ENCODE measurements around the gene GALNTL6. TPM values are rescaled to one million over a fixed set of nuclear protein-coding genes. Genes with fewer than 3 reads are reported as not detected.
"Not testable (repeated sequence)": the region's sequence is repeated elsewhere in the genome, so short reads cannot be mapped to it uniquely, and the experiment has no call there.

GALNTL6 gene
- total RNA-seq, 8 experiments from 2014 or later = 2.4 to 22.2 (median 14.2) TPM

DNA sequence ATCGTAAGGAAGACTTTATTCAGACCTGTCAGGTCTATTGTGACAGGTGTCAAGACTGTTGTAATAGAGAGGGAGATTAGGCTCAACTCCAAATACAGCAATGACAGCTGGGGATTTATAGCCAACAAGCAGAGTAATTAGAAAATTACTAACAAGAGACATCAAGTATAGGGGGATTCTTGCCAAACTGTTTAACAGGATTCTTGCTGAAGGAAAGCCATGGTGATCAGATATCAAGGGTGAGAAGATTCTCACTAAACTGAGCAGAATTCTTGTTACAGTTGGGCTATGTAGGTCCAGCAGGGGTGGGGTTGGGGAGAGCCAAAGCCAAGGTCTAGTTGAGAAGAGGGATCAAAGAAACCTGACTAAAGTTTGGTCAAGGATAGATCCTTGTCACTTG lies 894.4 kb downstream of the GALNTL6 start:
- Histone ChIP-seq H3K4me1 (replicated peaks in 1 of 2) (no peaks in the 10 kb centered on the region), H3K4me3 (no peak overlapping the region), H3K27ac (no peak overlapping the region)
- ATAC-seq (replicated peaks in 6 of 8) = no peak
- in situ Hi-C loops (cut with MboI; ENCODE audit: low pct_unique_long_range_greater_than_20kb in 2 of 9, low sequenced_read_pairs in 9 of 9, unreplicated experiment in 9 of 9) = no loop called here
- 0 to 100% (median 49%) methylated on average over 1 of the region's 1 CpG; no CpG with 5 or more reads in 2 of the 10 experiments for WGBS, 10 experiments

GRCh38 chr4:172708184-172708583 lies 895.0 kb downstream of the GALNTL6 start:
- Histone ChIP-seq H3K4me3 (no peak overlapping the region), H3K4me1 (replicated peaks in 1 of 2) (no peaks in the 10 kb centered on the region), H3K27ac (no peak overlapping the region)
- in situ Hi-C loops (cut with MboI; ENCODE audit: low pct_unique_long_range_greater_than_20kb in 2 of 9, low sequenced_read_pairs in 9 of 9, unreplicated experiment in 9 of 9) = no loop called here
- WGBS, 10 experiments = 0 to 93% (median 72%) methylated on average over 1 to 5 of the region's 5 CpGs; no CpG with 5 or more reads in 3 of the 10 experiments
- ATAC-seq (replicated peaks in 6 of 8) = no peak

DNA sequence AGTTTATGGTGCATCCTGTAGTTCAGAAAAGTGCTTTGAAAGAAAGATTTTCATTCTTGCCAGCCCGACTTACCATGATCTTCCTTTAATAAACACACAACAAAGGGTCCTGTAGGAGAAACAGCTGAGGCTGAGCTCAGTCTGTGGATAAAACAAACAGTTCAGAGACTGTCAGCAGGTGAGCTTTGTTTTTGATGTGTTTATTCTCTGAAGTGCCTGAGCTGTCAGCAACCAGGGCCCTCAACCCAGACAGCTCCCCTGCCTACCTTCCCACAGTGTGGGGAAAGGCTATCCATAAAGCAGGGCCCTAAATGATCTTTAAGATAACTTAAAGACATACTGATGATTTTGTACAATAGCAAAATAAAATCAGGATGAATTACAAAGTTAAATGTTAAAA lies 896.2 kb downstream of the GALNTL6 start:
- in situ Hi-C loops (cut with MboI; ENCODE audit: low pct_unique_long_range_greater_than_20kb in 2 of 9, low sequenced_read_pairs in 9 of 9, unreplicated experiment in 9 of 9) = no loop called here
- no peak for ATAC-seq (replicated peaks in 6 of 8)
- no peak overlapping the region for H3K4me3 ChIP-seq
- H3K4me1 ChIP-seq (replicated peaks in 1 of 2) = no peaks in the 10 kb centered on the region
- no peak overlapping the region for H3K27ac ChIP-seq
- 0 to 25% (median 6%) methylated on average over 1 of the region's 1 CpG; no CpG with 5 or more reads in 4 of the 10 experiments for WGBS, 10 experiments

DNA sequence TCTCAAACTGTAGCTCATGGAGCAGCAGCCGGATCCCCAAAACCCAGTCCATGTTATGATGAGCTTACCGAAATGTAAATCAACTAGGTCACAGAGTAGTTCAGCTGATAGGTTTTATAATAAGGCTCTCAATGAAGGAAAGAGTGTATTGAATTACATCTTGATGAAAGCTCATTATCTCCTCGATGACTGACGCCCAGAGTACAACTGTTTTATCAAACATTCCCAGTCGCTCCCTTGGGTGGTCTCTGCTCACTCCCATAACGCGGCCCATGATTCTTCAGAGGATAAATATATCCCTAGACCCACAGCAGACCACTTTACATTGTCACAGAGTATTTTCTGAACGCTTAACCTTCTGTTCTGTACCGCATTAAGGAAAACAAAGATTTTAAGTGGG lies 903.1 kb downstream of the GALNTL6 start:
- WGBS, 10 experiments = 19 to 92% (median 60%) methylated on average over 1 to 9 of the region's 9 CpGs; no CpG with 5 or more reads in 2 of the 10 experiments

DNA sequence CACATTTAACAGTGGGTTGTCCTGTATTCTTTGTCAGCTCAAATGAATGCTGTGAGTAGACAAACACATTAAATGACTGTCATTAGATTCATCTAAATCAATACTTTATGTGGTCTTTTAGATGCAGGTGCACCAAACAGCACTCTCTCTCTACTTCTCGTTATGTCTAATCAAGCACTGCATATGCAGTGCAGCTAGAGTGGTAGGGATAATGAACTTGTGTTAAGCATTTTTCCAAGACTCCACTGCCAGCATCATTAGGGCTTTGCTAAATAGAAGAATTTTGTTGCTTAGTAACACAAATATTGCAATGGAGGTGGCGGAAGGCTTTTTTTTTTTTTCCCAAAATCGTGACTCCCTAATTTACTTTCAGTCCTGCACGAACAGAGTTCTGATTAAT lies 908.5 kb downstream of the GALNTL6 start:
- H3K4me3 ChIP-seq = no peak overlapping the region
- 12 to 83% (median 61%) methylated on average over 2 to 4 of the region's 4 CpGs; no CpG with 5 or more reads in 2 of the 10 experiments for WGBS, 10 experiments
- in situ Hi-C loops (cut with MboI; ENCODE audit: low pct_unique_long_range_greater_than_20kb in 2 of 9, low sequenced_read_pairs in 9 of 9, unreplicated experiment in 9 of 9) = no loop called here
- no peak overlapping the region for H3K27ac ChIP-seq
- ATAC-seq (replicated peaks in 6 of 8) = peak in 2 of 8 experiments; percentile 32 to 79
- peaks cover 0 to 5% of the 10 kb centered on the region in 2 donors for H3K4me1 ChIP-seq (replicated peaks in 1 of 2)

More for the DNA sequence above, 903.1 kb downstream of the GALNTL6 start:
- H3K4me3 ChIP-seq = no peak overlapping the region
- in situ Hi-C loops (cut with MboI; ENCODE audit: low pct_unique_long_range_greater_than_20kb in 2 of 9, low sequenced_read_pairs in 9 of 9, unreplicated experiment in 9 of 9) = no loop called here
- no peak for ATAC-seq (replicated peaks in 6 of 8)
- H3K4me1 ChIP-seq (replicated peaks in 1 of 2) = no peaks in the 10 kb centered on the region
- H3K27ac ChIP-seq = no peak overlapping the region

GRCh38 chr4:172725581-172725980 lies 912.4 kb downstream of the GALNTL6 start:
- in situ Hi-C loops (cut with MboI; ENCODE audit: low pct_unique_long_range_greater_than_20kb in 2 of 9, low sequenced_read_pairs in 9 of 9, unreplicated experiment in 9 of 9) = no loop called here
- Histone ChIP-seq H3K27ac (no peak overlapping the region), H3K4me3 (no peak overlapping the region), H3K4me1 (replicated peaks in 1 of 2) (peaks cover 0 to 5% of the 10 kb centered on the region in 2 donors)
- 3 to 100% (median 55%) methylated on average over 2 to 3 of the region's 3 CpGs for WGBS, 10 experiments
- no peak for ATAC-seq (replicated peaks in 6 of 8)

DNA sequence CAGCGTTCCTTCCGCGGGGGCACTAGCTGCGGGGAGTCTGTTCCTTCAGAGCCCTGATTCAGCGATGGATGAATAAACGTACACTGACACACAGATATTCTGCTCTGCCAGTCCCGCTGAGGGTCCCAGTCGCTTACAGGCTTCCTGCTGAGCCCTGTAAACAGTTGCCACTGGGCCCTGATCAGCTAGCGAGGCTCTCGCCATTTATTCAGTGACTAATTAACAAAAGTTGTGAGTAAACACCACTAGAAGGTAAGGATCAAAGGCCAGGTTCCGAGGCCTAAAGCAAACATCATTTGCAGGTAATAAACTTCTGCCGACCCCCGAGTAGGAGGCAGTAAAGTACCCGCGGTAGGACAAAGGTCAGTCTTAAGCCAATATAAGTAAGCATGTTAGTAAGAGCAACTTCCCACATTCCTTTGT lies 912.8 kb downstream of the GALNTL6 start:
- no peak for ATAC-seq (replicated peaks in 6 of 8)
- no peak overlapping the region for H3K4me3 ChIP-seq
- H3K27ac ChIP-seq = no peak overlapping the region
- in situ Hi-C loops (cut with MboI; ENCODE audit: low pct_unique_long_range_greater_than_20kb in 2 of 9, low sequenced_read_pairs in 9 of 9, unreplicated experiment in 9 of 9) = no loop called here
- peaks cover 0 to 5% of the 10 kb centered on the region in 2 donors for H3K4me1 ChIP-seq (replicated peaks in 1 of 2)
- WGBS, 10 experiments = 11 to 83% (median 44%) methylated on average over 2 to 14 of the region's 15 CpGs; no CpG with 5 or more reads in 2 of the 10 experiments

DNA sequence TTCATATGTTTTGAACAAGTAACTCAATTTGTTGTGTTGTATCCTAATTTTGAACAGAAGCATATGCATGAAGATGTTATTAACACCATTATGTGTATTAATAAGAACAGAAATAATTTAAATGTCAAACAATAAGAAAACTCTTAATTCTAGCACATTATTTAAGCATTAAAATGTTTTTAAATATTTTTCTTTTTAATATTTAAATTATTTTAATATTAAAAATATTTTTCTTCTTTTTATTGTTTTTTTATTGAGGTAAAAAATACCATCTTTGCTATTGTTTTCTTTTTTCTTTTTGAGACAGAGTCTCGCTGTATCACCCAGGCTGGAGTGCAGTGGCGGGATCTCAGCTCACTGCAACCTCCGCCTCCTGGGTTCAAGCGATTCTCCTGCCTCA lies 914.4 kb downstream of the GALNTL6 start:
- no peak for ATAC-seq (replicated peaks in 6 of 8)
- 26 to 100% (median 93%) methylated on average over 3 to 4 of the region's 4 CpGs; no CpG with 5 or more reads in 2 of the 10 experiments for WGBS, 10 experiments
- in situ Hi-C loops (cut with MboI; ENCODE audit: low pct_unique_long_range_greater_than_20kb in 2 of 9, low sequenced_read_pairs in 9 of 9, unreplicated experiment in 9 of 9) = no loop called here
- Histone ChIP-seq H3K27ac (no peak overlapping the region), H3K4me1 (replicated peaks in 1 of 2) (no peaks in the 10 kb centered on the region), H3K4me3 (no peak overlapping the region)

GRCh38 chr4:172733645-172734044 lies 920.4 kb downstream of the GALNTL6 start:
- H3K4me3 ChIP-seq; H3K4me1 ChIP-seq (replicated peaks in 1 of 2); ATAC-seq (replicated peaks in 6 of 8); in situ Hi-C loops (cut with MboI; ENCODE audit: low pct_unique_long_range_greater_than_20kb in 2 of 9, low sequenced_read_pairs in 9 of 9, unreplicated experiment in 9 of 9); H3K27ac ChIP-seq: not testable (repeated sequence)
- WGBS, 10 experiments = 58 to 100% (median 98%) methylated on average over 1 to 3 of the region's 3 CpGs; no CpG with 5 or more reads in 2 of the 10 experiments

- ATAC-seq (replicated peaks in 6 of 8) = no peak
- no peak overlapping the region for H3K4me3 ChIP-seq
- H3K27ac ChIP-seq = no peak overlapping the region
- H3K4me1 ChIP-seq (replicated peaks in 1 of 2) = no peaks in the 10 kb centered on the region
- WGBS, 10 experiments = 33 to 100% (median 61%) methylated on average over 1 to 3 of the region's 4 CpGs; no CpG with 5 or more reads in 5 of the 10 experiments
- in situ Hi-C loops (cut with MboI; ENCODE audit: low pct_unique_long_range_greater_than_20kb in 2 of 9, low sequenced_read_pairs in 9 of 9, unreplicated experiment in 9 of 9) = no loop called here
These were observed 921.4 kb downstream of the GALNTL6 start for GRCh38 chr4:172734555-172734954.

- no peak for ATAC-seq (replicated peaks in 6 of 8)
- in situ Hi-C loops (cut with MboI; ENCODE audit: low pct_unique_long_range_greater_than_20kb in 2 of 9, low sequenced_read_pairs in 9 of 9, unreplicated experiment in 9 of 9) = no loop called here
- Histone ChIP-seq H3K4me1 (replicated peaks in 1 of 2) (no peaks in the 10 kb centered on the region), H3K4me3 (no peak overlapping the region), H3K27ac (no peak overlapping the region)
- WGBS, 10 experiments = 15 to 88% (median 65%) methylated on average over 2 to 4 of the region's 5 CpGs; no CpG with 5 or more reads in 3 of the 10 experiments
These were observed 922.8 kb downstream of the GALNTL6 start for GRCh38 chr4:172736046-172736445.

DNA sequence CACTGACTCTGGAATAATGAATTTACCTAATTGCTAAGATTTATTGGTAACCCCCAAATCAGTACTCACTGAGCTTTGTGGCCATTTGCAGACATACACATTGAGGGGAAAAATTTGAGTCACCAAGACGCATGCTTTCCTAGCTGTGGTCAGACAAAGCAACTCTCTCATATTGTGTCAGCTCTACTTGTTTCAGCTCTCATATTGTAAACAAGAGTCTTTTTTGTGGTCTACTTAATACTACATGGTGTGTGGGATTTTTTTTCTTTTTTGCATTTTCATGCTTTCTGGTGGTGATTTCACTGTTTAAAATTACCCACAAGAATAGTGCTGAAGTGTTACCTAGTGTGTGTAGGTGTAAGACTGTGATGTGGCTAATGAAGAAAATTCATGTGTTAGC lies 927.2 kb downstream of the GALNTL6 start:
- no peak overlapping the region for H3K27ac ChIP-seq
- 43 to 100% (median 100%) methylated on average over 1 of the region's 1 CpG; no CpG with 5 or more reads in 4 of the 10 experiments for WGBS, 10 experiments
- ATAC-seq (replicated peaks in 6 of 8) = no peak
- no peaks in the 10 kb centered on the region for H3K4me1 ChIP-seq (replicated peaks in 1 of 2)
- H3K4me3 ChIP-seq = no peak overlapping the region
- in situ Hi-C loops (cut with MboI; ENCODE audit: low pct_unique_long_range_greater_than_20kb in 2 of 9, low sequenced_read_pairs in 9 of 9, unreplicated experiment in 9 of 9) = no loop called here

- 0 to 100% (median 86%) methylated on average over 1 of the region's 1 CpG; no CpG with 5 or more reads in 3 of the 10 experiments for WGBS, 10 experiments
- in situ Hi-C loops (cut with MboI; ENCODE audit: low pct_unique_long_range_greater_than_20kb in 2 of 9, low sequenced_read_pairs in 9 of 9, unreplicated experiment in 9 of 9) = no loop called here
These were observed 937.7 kb downstream of the GALNTL6 start for GRCh38 chr4:172750910-172751309.

GRCh38 chr4:172751550-172751949 lies 938.3 kb downstream of the GALNTL6 start:
- in situ Hi-C loops (cut with MboI; ENCODE audit: low pct_unique_long_range_greater_than_20kb in 2 of 9, low sequenced_read_pairs in 9 of 9, unreplicated experiment in 9 of 9) = no loop called here

More at GRCh38 chr4:172750910-172751309, 937.7 kb downstream of the GALNTL6 start:
- Histone ChIP-seq H3K27ac (no peak overlapping the region), H3K4me1 (replicated peaks in 1 of 2) (no peaks in the 10 kb centered on the region), H3K4me3 (no peak overlapping the region)
- ATAC-seq (replicated peaks in 6 of 8) = no peak

More at GRCh38 chr4:172751550-172751949, 938.3 kb downstream of the GALNTL6 start:
- no peaks in the 10 kb centered on the region for H3K4me1 ChIP-seq (replicated peaks in 1 of 2)
- peak in 1 of 8 experiments; percentile 23 for ATAC-seq (replicated peaks in 6 of 8)
- 0 to 100% (median 75%) methylated on average over 1 to 2 of the region's 2 CpGs for WGBS, 10 experiments
- no peak overlapping the region for H3K27ac ChIP-seq
- H3K4me3 ChIP-seq = no peak overlapping the region

Measured in motor neuron (in vitro differentiated cells).